MM.1S (cell line): ENCODE results near the gene PRPSAP2.

Experiments used
- DNase-seq: peaks from one replicate; pipeline ENCODE4 v3.0.0-alpha.2; 2015
- H2AFZ ChIP-seq: fragments of 300-600 bp; sonication (generic); 2 replicates; pipeline ENCODE4 v1.6.0; 2016; ENCODE audit warnings: antibody characterized with exemption, low read length
- H3F3A ChIP-seq: fragments of 300-600 bp; sonication (generic); 2 replicates; pipeline ENCODE4 v1.6.1; 2016; ENCODE audit warnings: mild to moderate bottlenecking, antibody characterized with exemption, low read length, moderate library complexity, mixed read lengths; ENCODE audit not compliant: insufficient read depth
- H3K27ac ChIP-seq: fragments of 300-600 bp; sonication (generic); 2 replicates; pipeline ENCODE4 v1.5.1; 2016; ENCODE audit warnings: mild to moderate bottlenecking, low read length
- H3K27me3 ChIP-seq: fragments of 300-600 bp; sonication (generic); replicated peaks from 2 replicates; pipeline ENCODE4 v1.6.0; 2016; ENCODE audit warnings: low read length; ENCODE audit not compliant: insufficient read depth
- H3K36me3 ChIP-seq: fragments of 300-600 bp; sonication (generic); replicated peaks from 2 replicates; pipeline ENCODE4 v1.6.1; 2016; ENCODE audit warnings: mild to moderate bottlenecking, low read length, mixed read lengths; ENCODE audit not compliant: insufficient read depth
- H3K4me1 ChIP-seq: fragments of 300-600 bp; sonication (generic); 2 replicates; pipeline ENCODE4 v1.6.1; 2016; ENCODE audit warnings: low read length, mixed read lengths
- H3K4me2 ChIP-seq: fragments of 300-600 bp; sonication (generic); 2 replicates; pipeline ENCODE4 v1.6.0; 2016; ENCODE audit warnings: low read depth, low read length
- H3K4me3 ChIP-seq: fragments of 300-600 bp; sonication (generic); 2 replicates; pipeline ENCODE4 v1.5.1; 2016; ENCODE audit warnings: low read length, mixed read lengths
- H3K79me2 ChIP-seq: fragments of 300-600 bp; sonication (generic); 2 replicates; pipeline ENCODE4 v1.6.1; 2016; ENCODE audit warnings: mixed run types, low read length, mixed read lengths
- H3K9ac ChIP-seq: fragments of 300-600 bp; sonication (generic); 2 replicates; pipeline ENCODE4 v1.6.1; 2016; ENCODE audit warnings: low read length, mixed read lengths
- H3K9me2 ChIP-seq: fragments of 300-600 bp; sonication (generic); replicated peaks from 2 replicates; pipeline ENCODE4 v1.6.1; 2016; ENCODE audit warnings: mild to moderate bottlenecking, low read length, mixed read lengths; ENCODE audit not compliant: insufficient read depth
- H3K9me3 ChIP-seq: fragments of 300-600 bp; sonication (generic); replicated peaks from 2 replicates; pipeline ENCODE4 v1.6.1; 2016; ENCODE audit warnings: mild to moderate bottlenecking, low read length, mixed read lengths; ENCODE audit not compliant: insufficient read depth
- H4K20me1 ChIP-seq: fragments of 300-600 bp; sonication (generic); 2 replicates; pipeline ENCODE4 v1.6.1; 2016; ENCODE audit warnings: mild to moderate bottlenecking, low read length, moderate library complexity, mixed read lengths; ENCODE audit not compliant: insufficient read depth
- CTCF ChIP-seq: fragments of 300-600 bp; sonication (generic); IDR thresholded peaks from 2 replicates; pipeline ENCODE4 v1.5.1; 2016; ENCODE audit warnings: antibody characterized with exemption, low read length, mixed read lengths
- EZH2 ChIP-seq: fragments of 300-600 bp; sonication (generic); optimal IDR thresholded peaks from 2 replicates; pipeline ENCODE3; 2017; ENCODE audit warnings: low read depth, mild to moderate bottlenecking, antibody characterized with exemption, low read length, mixed read lengths
- EZH2phosphoT487 ChIP-seq: fragments of 300-600 bp; sonication (generic); IDR thresholded peaks from 2 replicates; pipeline ENCODE4 v1.6.1; 2018; ENCODE audit warnings: antibody characterized with exemption, low read length

Gene PRPSAP2

GRCh38 chr17:18966831-18967624, 109.1 kb downstream of the PRPSAP2 start:
- Histone ChIP-seq H3K36me3 (no peaks in the 10 kb centered on the region), H3K9me2 (no peaks in the 10 kb centered on the region), H4K20me1 (no peaks in the 10 kb centered on the region), H3K9ac (no peak overlapping the region), H3K9me3 (no peaks in the 10 kb centered on the region), H3K4me3 (no peak overlapping the region), H3K4me1 (no peaks in the 10 kb centered on the region), H3K79me2 (no peaks in the 10 kb centered on the region), H3K4me2 (no peak overlapping the region), H3K27ac (no peak overlapping the region), H3F3A (no peaks in the 10 kb centered on the region), H2AFZ (no peak overlapping the region), H3K27me3 (no peaks in the 10 kb centered on the region)
- TF ChIP-seq EZH2phosphoT487 (no peak), EZH2 (no peak), CTCF (no peak)
- DNase-seq: no peak

- H3K27ac ChIP-seq: no peak overlapping the region
- no peaks in the 10 kb centered on the region for H4K20me1 ChIP-seq
- H3K4me1 ChIP-seq: no peaks in the 10 kb centered on the region
- H3K4me3 ChIP-seq: no peak overlapping the region
- TF ChIP-seq CTCF: no peak
- no peak for TF ChIP-seq EZH2phosphoT487
- TF ChIP-seq EZH2: no peak
- no peak overlapping the region for H2AFZ ChIP-seq
- no peaks in the 10 kb centered on the region for H3F3A ChIP-seq
- H3K36me3 ChIP-seq: no peaks in the 10 kb centered on the region
- H3K4me2 ChIP-seq: no peak overlapping the region
- no peaks in the 10 kb centered on the region for H3K27me3 ChIP-seq
- H3K9ac ChIP-seq: no peak overlapping the region
- no peaks in the 10 kb centered on the region for H3K9me3 ChIP-seq
- H3K9me2 ChIP-seq: no peaks in the 10 kb centered on the region
- no peaks in the 10 kb centered on the region for H3K79me2 ChIP-seq
- no peak for DNase-seq
Measured at GRCh38 chr17:18967916-18968315, 110.0 kb downstream of the PRPSAP2 start.

- Histone ChIP-seq H3K36me3 (no peaks in the 10 kb centered on the region), H3K9ac (no peak overlapping the region), H3K4me3 (no peak overlapping the region), H4K20me1 (no peaks in the 10 kb centered on the region), H3K27me3 (no peaks in the 10 kb centered on the region), H3K79me2 (no peaks in the 10 kb centered on the region), H3K4me1 (no peaks in the 10 kb centered on the region), H2AFZ (no peak overlapping the region), H3K9me3 (no peaks in the 10 kb centered on the region), H3K27ac (no peak overlapping the region), H3K9me2 (no peaks in the 10 kb centered on the region), H3K4me2 (no peak overlapping the region), H3F3A (no peaks in the 10 kb centered on the region)
- TF ChIP-seq EZH2 (no peak), EZH2phosphoT487 (no peak), CTCF (no peak)
- no peak for DNase-seq
Measured at GRCh38 chr17:18968345-18968744, 110.4 kb downstream of the PRPSAP2 start.
